ENCODE results near the gene ARFGEF3.
"Not testable (repeated sequence)": the region's sequence is repeated elsewhere in the genome, so short reads cannot be mapped to it uniquely, and the experiment has no call there.

Gene ARFGEF3

DNA sequence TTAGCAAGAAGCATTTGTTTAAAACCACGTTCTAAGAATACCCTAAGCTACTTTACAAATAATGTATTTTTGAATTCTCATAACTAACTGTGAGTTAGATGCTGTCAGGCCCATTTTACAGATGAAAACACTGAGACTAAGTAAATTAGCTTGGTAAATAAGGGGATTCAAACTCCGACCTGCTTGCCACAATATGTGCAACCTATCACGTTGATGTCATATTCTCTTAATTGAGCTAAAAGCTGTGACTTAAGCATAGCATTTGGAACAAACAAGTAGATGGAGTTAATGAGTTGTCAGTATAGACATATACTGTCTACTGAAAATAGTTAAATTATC, 45.1 kb upstream of the ARFGEF3 start:
- Histone ChIP-seq H3K9me3 (no peaks in the 10 kb centered on the region), H3K36me3 (no peaks in the 10 kb centered on the region), H3K4me3 (ENCODE audit: low read depth, low read length) (no peak overlapping the region), H3K4me1 (no peaks in the 10 kb centered on the region), H3K27me3 (no peaks in the 10 kb centered on the region)
- no peak for DNase-seq
- TF ChIP-seq, protein P1, sequence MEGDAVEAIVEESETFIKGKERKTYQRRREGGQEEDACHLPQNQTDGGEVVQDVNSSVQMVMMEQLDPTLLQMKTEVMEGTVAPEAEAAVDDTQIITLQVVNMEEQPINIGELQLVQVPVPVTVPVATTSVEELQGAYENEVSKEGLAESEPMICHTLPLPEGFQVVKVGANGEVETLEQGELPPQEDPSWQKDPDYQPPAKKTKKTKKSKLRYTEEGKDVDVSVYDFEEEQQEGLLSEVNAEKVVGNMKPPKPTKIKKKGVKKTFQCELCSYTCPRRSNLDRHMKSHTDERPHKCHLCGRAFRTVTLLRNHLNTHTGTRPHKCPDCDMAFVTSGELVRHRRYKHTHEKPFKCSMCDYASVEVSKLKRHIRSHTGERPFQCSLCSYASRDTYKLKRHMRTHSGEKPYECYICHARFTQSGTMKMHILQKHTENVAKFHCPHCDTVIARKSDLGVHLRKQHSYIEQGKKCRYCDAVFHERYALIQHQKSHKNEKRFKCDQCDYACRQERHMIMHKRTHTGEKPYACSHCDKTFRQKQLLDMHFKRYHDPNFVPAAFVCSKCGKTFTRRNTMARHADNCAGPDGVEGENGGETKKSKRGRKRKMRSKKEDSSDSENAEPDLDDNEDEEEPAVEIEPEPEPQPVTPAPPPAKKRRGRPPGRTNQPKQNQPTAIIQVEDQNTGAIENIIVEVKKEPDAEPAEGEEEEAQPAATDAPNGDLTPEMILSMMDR (IDR thresholded peaks at IDR 0.05; ENCODE audit: low read depth, low read length): no peak

DNA sequence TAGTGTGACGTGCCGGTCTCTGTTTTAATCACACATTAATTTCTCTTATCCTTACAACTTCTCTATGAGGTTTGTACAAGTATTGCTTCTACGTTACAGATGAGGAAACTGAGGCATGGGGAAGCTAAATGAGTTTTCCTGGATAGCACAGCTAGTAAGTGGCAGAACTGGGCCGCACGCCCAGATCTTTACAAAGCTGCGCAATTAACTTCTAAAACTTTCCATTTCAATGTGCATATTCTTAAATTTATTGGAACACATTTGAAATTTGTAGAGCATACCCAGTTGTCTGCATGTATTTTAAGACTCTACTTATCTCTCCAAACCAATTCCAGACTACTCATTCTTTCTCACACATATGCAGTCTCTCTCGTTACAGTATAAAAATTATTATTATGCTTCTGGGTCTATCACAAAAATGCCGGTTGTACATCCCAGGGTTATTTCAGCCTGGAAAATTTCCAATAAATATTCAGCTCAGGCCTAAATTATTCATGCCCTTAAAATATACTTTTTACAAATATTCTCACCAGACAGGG, 44.3 kb upstream of the ARFGEF3 start:
- no peaks in the 10 kb centered on the region for H3K9me3 ChIP-seq
- TF ChIP-seq, protein P1 (IDR thresholded peaks at IDR 0.05; ENCODE audit: low read depth, low read length): no peak
- H3K4me3 ChIP-seq (ENCODE audit: low read depth, low read length): no peak overlapping the region
- no peaks in the 10 kb centered on the region for H3K4me1 ChIP-seq
- H3K27me3 ChIP-seq: no peaks in the 10 kb centered on the region
- no peak for DNase-seq
- H3K36me3 ChIP-seq: no peaks in the 10 kb centered on the region

DNA sequence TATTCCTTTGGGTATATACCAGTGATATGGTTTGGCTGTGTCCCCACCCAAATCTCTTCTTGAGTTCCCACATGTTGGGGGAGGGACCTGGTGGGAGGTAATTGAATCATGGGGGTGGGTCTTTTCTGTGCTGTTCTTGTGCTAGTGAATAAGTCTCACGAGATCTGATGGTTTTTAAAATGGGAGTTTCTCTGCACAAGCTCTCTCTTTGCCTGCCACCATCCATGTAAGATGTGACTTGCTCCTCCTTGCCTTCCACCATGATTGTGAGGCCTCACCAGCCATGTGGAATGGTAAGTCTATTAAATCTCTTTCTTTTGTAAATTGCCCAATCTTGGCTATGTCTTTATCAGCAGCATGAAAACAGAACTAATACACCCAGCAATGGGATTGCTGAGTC, 42.5 kb upstream of the ARFGEF3 start:
- not testable (repeated sequence) for H3K36me3 ChIP-seq; H3K27me3 ChIP-seq; H3K4me1 ChIP-seq; H3K4me3 ChIP-seq (ENCODE audit: low read depth, low read length); H3K9me3 ChIP-seq; DNase-seq

DNA sequence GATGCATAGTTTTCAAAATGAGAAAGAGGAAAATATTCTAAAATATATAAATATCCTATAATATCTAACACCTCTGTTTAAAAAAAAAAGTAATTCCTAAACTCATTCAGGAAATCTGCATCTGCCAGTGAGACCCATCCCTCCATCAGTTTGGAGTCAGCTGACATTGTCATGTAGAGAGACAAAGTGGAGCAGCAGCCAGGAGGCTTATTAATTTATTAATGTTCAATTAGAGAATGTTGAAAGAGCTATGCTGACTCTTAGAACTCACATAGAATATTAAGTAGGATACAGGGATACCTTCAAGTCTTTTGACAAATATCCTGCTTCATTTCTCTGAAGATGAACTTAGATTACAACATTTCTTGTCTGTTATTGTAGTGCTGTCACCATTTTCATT, 41.8 kb upstream of the ARFGEF3 start:
- no peak for DNase-seq
- H3K4me1 ChIP-seq: no peaks in the 10 kb centered on the region

DNA sequence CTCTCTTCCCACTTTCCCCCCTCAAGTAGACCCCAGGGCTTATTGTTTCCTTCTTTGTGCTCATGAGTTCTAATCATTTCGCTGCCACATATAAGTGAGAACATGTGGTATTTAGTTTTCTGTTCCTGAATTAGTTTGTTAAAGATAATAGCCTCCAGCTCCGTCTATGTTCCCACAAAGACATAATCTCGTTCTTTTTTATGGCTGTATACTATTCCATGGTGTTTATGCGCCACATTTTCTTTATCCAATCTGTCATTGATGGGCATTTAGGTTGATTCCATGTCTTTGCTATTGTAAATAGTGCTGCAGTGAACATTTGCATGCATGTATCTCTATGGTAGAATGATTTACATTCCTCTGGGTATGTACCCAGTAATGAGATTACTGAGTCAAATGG, 37.6 kb upstream of the ARFGEF3 start:
- Histone ChIP-seq H3K9me3 (no peaks in the 10 kb centered on the region), H3K36me3 (no peaks in the 10 kb centered on the region), H3K4me3 (ENCODE audit: low read depth, low read length) (no peak overlapping the region), H3K27me3 (no peaks in the 10 kb centered on the region), H3K4me1 (no peaks in the 10 kb centered on the region)
- TF ChIP-seq, protein P1 (IDR thresholded peaks at IDR 0.05; ENCODE audit: low read depth, low read length): no peak
- no peak for DNase-seq

More for the DNA sequence above, 41.8 kb upstream of the ARFGEF3 start:
- no peaks in the 10 kb centered on the region for H3K36me3 ChIP-seq
- H3K4me3 ChIP-seq (ENCODE audit: low read depth, low read length): no peak overlapping the region
- no peaks in the 10 kb centered on the region for H3K27me3 ChIP-seq
- TF ChIP-seq, protein P1 (IDR thresholded peaks at IDR 0.05; ENCODE audit: low read depth, low read length): no peak
- no peaks in the 10 kb centered on the region for H3K9me3 ChIP-seq

DNA sequence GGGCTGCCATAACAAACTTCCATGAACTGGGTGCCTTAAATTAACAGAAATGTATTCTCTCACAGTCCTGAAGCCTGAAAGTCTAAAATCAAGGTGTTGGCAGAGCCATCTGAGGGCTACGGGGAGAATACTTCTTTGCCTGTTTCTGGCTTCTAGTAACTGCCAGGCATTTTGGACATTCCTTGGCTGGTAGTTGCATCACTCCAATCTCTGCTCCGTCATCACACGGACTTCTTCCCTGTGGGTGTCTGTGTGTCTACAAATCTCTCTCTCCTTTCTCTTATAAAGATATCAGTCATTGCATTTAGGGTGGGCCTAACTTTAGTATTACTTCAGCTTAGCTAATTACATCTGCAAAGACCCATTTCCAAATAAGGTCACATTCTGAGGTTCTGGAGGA, 33.6 kb upstream of the ARFGEF3 start:
- Histone ChIP-seq H3K9me3 (no peaks in the 10 kb centered on the region), H3K36me3 (no peaks in the 10 kb centered on the region), H3K27me3 (no peaks in the 10 kb centered on the region), H3K4me3 (ENCODE audit: low read depth, low read length) (no peak overlapping the region), H3K4me1 (no peaks in the 10 kb centered on the region)
- no peak for DNase-seq
- TF ChIP-seq, protein P1 (IDR thresholded peaks at IDR 0.05; ENCODE audit: low read depth, low read length): no peak

DNA sequence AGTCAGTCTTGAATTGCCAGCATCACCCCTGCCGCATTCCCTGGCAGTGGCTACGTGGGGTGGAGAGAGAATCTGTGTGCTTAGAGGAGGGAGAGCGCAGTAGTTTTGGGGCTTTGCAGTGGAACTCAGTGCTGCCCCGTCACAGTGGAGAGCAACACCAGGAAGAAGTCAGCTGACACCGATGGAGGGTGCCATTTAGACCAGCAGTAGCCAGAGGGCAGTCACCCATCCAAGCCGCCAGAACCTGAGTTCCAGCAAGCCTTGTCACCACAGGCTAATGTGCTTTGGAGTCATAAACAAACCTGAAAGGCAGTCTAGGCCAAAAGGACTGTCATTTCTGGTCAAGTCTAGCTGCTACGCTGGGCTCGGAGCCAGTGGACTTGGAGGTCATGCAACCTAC, 32.5 kb upstream of the ARFGEF3 start:
- no peak overlapping the region for H3K4me3 ChIP-seq (ENCODE audit: low read depth, low read length)
- no peak for DNase-seq
- TF ChIP-seq, protein P1 (IDR thresholded peaks at IDR 0.05; ENCODE audit: low read depth, low read length): no peak
- H3K9me3 ChIP-seq: no peaks in the 10 kb centered on the region
- no peaks in the 10 kb centered on the region for H3K27me3 ChIP-seq
- H3K36me3 ChIP-seq: no peaks in the 10 kb centered on the region
- H3K4me1 ChIP-seq: no peaks in the 10 kb centered on the region

Measured in BE2C (cell line).